ENCODE data around the gene SND1. TPM values are rescaled to one million over a fixed set of nuclear protein-coding genes. Genes with fewer than 3 reads are reported as not detected.
A peak's percentile ranks its signal among the peaks of the same experiment; 100 is the strongest.

SND1 gene
- total RNA-seq, 1 donor from 2014 or later, result 139 TPM

GRCh38 chr7:128032605-128033235 is 380.7 kb downstream of the SND1 start:
- DNase-seq (ENCODE audit: low read depth in 2 of 2), result peak in 1 of 2 donors; percentile 16

GRCh38 chr7:128033246-128033645 is 381.3 kb downstream of the SND1 start:
- DNase-seq (ENCODE audit: low read depth in 2 of 2), result no peak

- no peak for DNase-seq (ENCODE audit: low read depth in 2 of 2)
Measured at GRCh38 chr7:128034825-128035224, 382.8 kb downstream of the SND1 start.

- peak; percentile 27 to 45 for DNase-seq (ENCODE audit: low read depth in 2 of 2)
Measured at GRCh38 chr7:128035712-128036111, 383.7 kb downstream of the SND1 start.

GRCh38 chr7:128036226-128036940 is 384.4 kb downstream of the SND1 start:
- no peak for DNase-seq (ENCODE audit: low read depth in 2 of 2)

GRCh38 chr7:128037081-128037480 is 385.1 kb downstream of the SND1 start:
- no peak for DNase-seq (ENCODE audit: low read depth in 2 of 2)

GRCh38 chr7:128037880-128038619 is 386.1 kb downstream of the SND1 start:
- no peak for DNase-seq (ENCODE audit: low read depth in 2 of 2)

GRCh38 chr7:128039544-128039953 is 387.6 kb downstream of the SND1 start:
- no peak for DNase-seq (ENCODE audit: low read depth in 2 of 2)

- DNase-seq (ENCODE audit: low read depth in 2 of 2), result no peak
Measured at GRCh38 chr7:128040205-128040604, 388.2 kb downstream of the SND1 start.

- peak in 1 of 2 donors; percentile 70 for DNase-seq (ENCODE audit: low read depth in 2 of 2)
Measured at GRCh38 chr7:128041203-128041602, 389.2 kb downstream of the SND1 start.

- DNase-seq (ENCODE audit: low read depth in 2 of 2), result no peak
Measured at GRCh38 chr7:128042012-128042411, 390.0 kb downstream of the SND1 start.

- no peak for DNase-seq (ENCODE audit: low read depth in 2 of 2)
Measured at GRCh38 chr7:128044064-128044463, 392.1 kb downstream of the SND1 start.

- no peak for DNase-seq (ENCODE audit: low read depth in 2 of 2)
Measured at GRCh38 chr7:128045158-128045557, 393.2 kb downstream of the SND1 start.

GRCh38 chr7:128045766-128046165 is 393.8 kb downstream of the SND1 start:
- no peak for DNase-seq (ENCODE audit: low read depth in 2 of 2)

- no peak for DNase-seq (ENCODE audit: low read depth in 2 of 2)
Measured at GRCh38 chr7:128052404-128052803, 400.4 kb downstream of the SND1 start.

- DNase-seq (ENCODE audit: low read depth in 2 of 2), result peak; percentile 79 to 81
Measured at GRCh38 chr7:128053023-128053422, 401.0 kb downstream of the SND1 start.

- no peak for DNase-seq (ENCODE audit: low read depth in 2 of 2)
Measured at GRCh38 chr7:128053991-128054390, 402.0 kb downstream of the SND1 start.

- no peak for DNase-seq (ENCODE audit: low read depth in 2 of 2)
Measured at GRCh38 chr7:128054511-128054910, 402.5 kb downstream of the SND1 start.

GRCh38 chr7:128055637-128056036 is 403.6 kb downstream of the SND1 start:
- DNase-seq (ENCODE audit: low read depth in 2 of 2), result peak in 1 of 2 donors; percentile 12

GRCh38 chr7:128056901-128057300 is 404.9 kb downstream of the SND1 start:
- no peak for DNase-seq (ENCODE audit: low read depth in 2 of 2)

GRCh38 chr7:128057909-128058308 is 405.9 kb downstream of the SND1 start:
- no peak for DNase-seq (ENCODE audit: low read depth in 2 of 2)

Measured in dermis microvascular lymphatic vessel endothelial cell (primary cell).